GM12878 (cell line): ENCODE data around the gene MAST3. TPM values are rescaled to one million over a fixed set of nuclear protein-coding genes. Genes with fewer than 3 reads are reported as not detected.

Experiments used
- ZNF217 ChIP-seq: fragments of 450-650 bp; IDR thresholded peaks from 2 replicates; pipeline ENCODE4 v1.6.1; 2017; ENCODE audit warnings: antibody characterized with exemption, mild to moderate bottlenecking
- polyA plus RNA-seq, 11 experiments: library from polyadenylated mRNA; depleted of rRNA in 4 of 11; unstranded in 6 of 11; stranded (reverse) in 5 of 11; fragments of >200 nt; fragmentation: Nextera tagmentation in 4 of 11; fragmentation: Illumina TruSeq in 1 of 11; extraction: Ambion mirVana in 4 of 11; extraction: Trizol in 1 of 11; gene quantifications; 1 replicate in 1 of 11; 2 replicates in 10 of 11; pipeline versions ENCODE4 v1.2.1 to v1.2.3, GENCODE V29; 2011 to 2016; ENCODE audit warnings: inconsistent platforms in 2 of 11, missing spikeins in 2 of 11, low read depth in 1 of 11
- total RNA-seq, 4 experiments: library from RNA; depleted of rRNA in 3 of 4; stranded (reverse); fragments of >200 nt in 3 of 4; fragmentation: Illumina TruSeq in 1 of 4; extraction: Trizol in 1 of 4; gene quantifications; 2 replicates each; pipeline versions ENCODE4 v1.2.1 to v1.2.3, GENCODE V29; 2013 to 2021
- TF ChIP-seq, protein P1 (sequence below): fragments of 450-650 bp; IDR thresholded peaks from 2 replicates; pipeline ENCODE4 v1.6.1; 2016; ENCODE audit warnings: mild to moderate bottlenecking
- TF ChIP-seq, protein P2 (sequence below): fragments of 450-650 bp; IDR thresholded peaks from 2 replicates; pipeline ENCODE4 v1.6.1; 2017; ENCODE audit warnings: mild to moderate bottlenecking, low read depth, inconsistent platforms; ENCODE audit not compliant: poor library complexity, severe bottlenecking
- TF ChIP-seq, protein P3 (sequence below): fragments of 450-650 bp; formaldehyde crosslinking; IDR thresholded peaks from 2 replicates; pipeline ENCODE4 v1.4.0; 2020; ENCODE audit warnings: mild to moderate bottlenecking, moderate library complexity
- TF ChIP-seq, protein P4 (sequence below): fragments of 450-650 bp; conservative IDR thresholded peaks from 2 replicates; pipeline ENCODE4 v1.6.1; 2017; ENCODE audit warnings: mild to moderate bottlenecking, moderate library complexity

Gene MAST3
- total and polyA plus RNA-seq, 10 of the 15 experiments (the other 5 are each of a cell fraction or from before 2014, with no cell fraction given), result 3.0 to 22.2 (median 7.5) TPM

DNA sequence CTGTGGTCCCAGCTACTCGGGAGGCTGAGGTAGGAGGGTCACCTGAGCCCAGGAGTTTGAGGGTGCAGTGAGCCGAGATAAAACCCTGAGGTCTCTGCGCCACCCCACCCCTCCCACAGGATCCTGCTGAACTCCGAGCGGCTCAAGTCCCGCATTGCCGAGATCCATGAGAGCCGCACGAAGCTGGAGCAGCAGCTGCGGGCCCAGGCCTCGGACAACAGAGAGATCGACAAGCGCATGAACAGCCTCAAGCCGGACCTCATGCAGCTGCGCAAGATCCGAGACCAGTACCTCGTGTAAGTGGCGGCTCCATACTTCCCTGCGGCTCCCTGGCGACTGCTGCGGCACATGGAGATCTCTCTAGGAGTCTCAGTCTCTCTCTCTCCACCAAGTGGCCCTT is 69.4 kb downstream of the MAST3 start (continued):
- TF ChIP-seq, protein P1, sequence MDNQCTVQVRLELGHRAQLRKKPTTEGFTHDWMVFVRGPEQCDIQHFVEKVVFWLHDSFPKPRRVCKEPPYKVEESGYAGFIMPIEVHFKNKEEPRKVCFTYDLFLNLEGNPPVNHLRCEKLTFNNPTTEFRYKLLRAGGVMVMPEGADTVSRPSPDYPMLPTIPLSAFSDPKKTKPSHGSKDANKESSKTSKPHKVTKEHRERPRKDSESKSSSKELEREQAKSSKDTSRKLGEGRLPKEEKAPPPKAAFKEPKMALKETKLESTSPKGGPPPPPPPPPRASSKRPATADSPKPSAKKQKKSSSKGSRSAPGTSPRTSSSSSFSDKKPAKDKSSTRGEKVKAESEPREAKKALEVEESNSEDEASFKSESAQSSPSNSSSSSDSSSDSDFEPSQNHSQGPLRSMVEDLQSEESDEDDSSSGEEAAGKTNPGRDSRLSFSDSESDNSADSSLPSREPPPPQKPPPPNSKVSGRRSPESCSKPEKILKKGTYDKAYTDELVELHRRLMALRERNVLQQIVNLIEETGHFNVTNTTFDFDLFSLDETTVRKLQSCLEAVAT, result no peak
- TF ChIP-seq, protein P2, sequence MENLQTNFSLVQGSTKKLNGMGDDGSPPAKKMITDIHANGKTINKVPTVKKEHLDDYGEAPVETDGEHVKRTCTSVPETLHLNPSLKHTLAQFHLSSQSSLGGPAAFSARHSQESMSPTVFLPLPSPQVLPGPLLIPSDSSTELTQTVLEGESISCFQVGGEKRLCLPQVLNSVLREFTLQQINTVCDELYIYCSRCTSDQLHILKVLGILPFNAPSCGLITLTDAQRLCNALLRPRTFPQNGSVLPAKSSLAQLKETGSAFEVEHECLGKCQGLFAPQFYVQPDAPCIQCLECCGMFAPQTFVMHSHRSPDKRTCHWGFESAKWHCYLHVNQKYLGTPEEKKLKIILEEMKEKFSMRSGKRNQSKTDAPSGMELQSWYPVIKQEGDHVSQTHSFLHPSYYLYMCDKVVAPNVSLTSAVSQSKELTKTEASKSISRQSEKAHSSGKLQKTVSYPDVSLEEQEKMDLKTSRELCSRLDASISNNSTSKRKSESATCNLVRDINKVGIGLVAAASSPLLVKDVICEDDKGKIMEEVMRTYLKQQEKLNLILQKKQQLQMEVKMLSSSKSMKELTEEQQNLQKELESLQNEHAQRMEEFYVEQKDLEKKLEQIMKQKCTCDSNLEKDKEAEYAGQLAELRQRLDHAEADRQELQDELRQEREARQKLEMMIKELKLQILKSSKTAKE, result no peak
- TF ChIP-seq ZNF217, result no peak
- TF ChIP-seq, protein P3, sequence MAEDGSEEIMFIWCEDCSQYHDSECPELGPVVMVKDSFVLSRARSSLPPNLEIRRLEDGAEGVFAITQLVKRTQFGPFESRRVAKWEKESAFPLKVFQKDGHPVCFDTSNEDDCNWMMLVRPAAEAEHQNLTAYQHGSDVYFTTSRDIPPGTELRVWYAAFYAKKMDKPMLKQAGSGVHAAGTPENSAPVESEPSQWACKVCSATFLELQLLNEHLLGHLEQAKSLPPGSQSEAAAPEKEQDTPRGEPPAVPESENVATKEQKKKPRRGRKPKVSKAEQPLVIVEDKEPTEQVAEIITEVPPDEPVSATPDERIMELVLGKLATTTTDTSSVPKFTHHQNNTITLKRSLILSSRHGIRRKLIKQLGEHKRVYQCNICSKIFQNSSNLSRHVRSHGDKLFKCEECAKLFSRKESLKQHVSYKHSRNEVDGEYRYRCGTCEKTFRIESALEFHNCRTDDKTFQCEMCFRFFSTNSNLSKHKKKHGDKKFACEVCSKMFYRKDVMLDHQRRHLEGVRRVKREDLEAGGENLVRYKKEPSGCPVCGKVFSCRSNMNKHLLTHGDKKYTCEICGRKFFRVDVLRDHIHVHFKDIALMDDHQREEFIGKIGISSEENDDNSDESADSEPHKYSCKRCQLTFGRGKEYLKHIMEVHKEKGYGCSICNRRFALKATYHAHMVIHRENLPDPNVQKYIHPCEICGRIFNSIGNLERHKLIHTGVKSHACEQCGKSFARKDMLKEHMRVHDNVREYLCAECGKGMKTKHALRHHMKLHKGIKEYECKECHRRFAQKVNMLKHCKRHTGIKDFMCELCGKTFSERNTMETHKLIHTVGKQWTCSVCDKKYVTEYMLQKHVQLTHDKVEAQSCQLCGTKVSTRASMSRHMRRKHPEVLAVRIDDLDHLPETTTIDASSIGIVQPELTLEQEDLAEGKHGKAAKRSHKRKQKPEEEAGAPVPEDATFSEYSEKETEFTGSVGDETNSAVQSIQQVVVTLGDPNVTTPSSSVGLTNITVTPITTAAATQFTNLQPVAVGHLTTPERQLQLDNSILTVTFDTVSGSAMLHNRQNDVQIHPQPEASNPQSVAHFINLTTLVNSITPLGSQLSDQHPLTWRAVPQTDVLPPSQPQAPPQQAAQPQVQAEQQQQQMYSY (CRISPR knock-in tag), result no peak
- TF ChIP-seq, protein P4, sequence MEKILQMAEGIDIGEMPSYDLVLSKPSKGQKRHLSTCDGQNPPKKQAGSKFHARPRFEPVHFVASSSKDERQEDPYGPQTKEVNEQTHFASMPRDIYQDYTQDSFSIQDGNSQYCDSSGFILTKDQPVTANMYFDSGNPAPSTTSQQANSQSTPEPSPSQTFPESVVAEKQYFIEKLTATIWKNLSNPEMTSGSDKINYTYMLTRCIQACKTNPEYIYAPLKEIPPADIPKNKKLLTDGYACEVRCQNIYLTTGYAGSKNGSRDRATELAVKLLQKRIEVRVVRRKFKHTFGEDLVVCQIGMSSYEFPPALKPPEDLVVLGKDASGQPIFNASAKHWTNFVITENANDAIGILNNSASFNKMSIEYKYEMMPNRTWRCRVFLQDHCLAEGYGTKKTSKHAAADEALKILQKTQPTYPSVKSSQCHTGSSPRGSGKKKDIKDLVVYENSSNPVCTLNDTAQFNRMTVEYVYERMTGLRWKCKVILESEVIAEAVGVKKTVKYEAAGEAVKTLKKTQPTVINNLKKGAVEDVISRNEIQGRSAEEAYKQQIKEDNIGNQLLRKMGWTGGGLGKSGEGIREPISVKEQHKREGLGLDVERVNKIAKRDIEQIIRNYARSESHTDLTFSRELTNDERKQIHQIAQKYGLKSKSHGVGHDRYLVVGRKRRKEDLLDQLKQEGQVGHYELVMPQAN, result no peak
